Lung (tissue), 12 donors: Measurements from ENCODE around the gene ASS1. TPM values are rescaled to one million over a fixed set of nuclear protein-coding genes. Genes with fewer than 3 reads are reported as not detected.

ENCODE experiments used
- ATAC-seq: fragments of 200-7000 bp; cut with Tn5 transposase; one replicate; pipeline ENCODE4 v1.9.1; 2020; ENCODE audit warnings: moderate number of reproducible peaks; ENCODE audit not compliant: insufficient read depth, low FRiP score
- DNase-seq, 3 donors: peaks; one replicate each; pipeline ENCODE4 v3.0.0-alpha.2; 2013 to 2017
- H3K27ac ChIP-seq, 2 donors: one replicate each; pipeline ENCODE4 v1.5.1; 2013; ENCODE audit warnings: mild to moderate bottlenecking in 2 of 2, moderate library complexity in 2 of 2, control low read depth in 1 of 2, inconsistent platforms in 1 of 2, low read depth in 1 of 2, low read length in 1 of 2
- H3K27me3 ChIP-seq, 3 donors: one replicate each; pipeline ENCODE4 v1.5.1; 2013; ENCODE audit warnings: low read length in 2 of 3; ENCODE audit not compliant: control insufficient read depth in 3 of 3, insufficient read depth in 3 of 3
- H3K36me3 ChIP-seq, 4 donors: one replicate each; pipeline ENCODE4 v1.5.1; 2013; ENCODE audit warnings: low read length in 4 of 4, mild to moderate bottlenecking in 1 of 4, moderate library complexity in 1 of 4; ENCODE audit not compliant: control insufficient read depth in 4 of 4, insufficient read depth in 4 of 4
- H3K4me1 ChIP-seq, 5 donors: one replicate each; pipeline ENCODE4 v1.5.1; 2013; ENCODE audit warnings: low read length in 5 of 5, mild to moderate bottlenecking in 2 of 5, moderate library complexity in 1 of 5; ENCODE audit not compliant: control insufficient read depth in 5 of 5, insufficient read depth in 5 of 5
- H3K4me3 ChIP-seq: one replicate; pipeline ENCODE4 v1.5.1; 2013; ENCODE audit warnings: mild to moderate bottlenecking, control low read depth, moderate library complexity
- H3K9ac ChIP-seq, 2 donors: one replicate each; pipeline ENCODE4 v1.5.1; 2013; ENCODE audit warnings: low read length in 2 of 2, control low read depth in 1 of 2; ENCODE audit not compliant: insufficient read depth in 1 of 2
- H3K9me3 ChIP-seq, 4 donors: one replicate each; pipeline ENCODE4 v1.5.1; 2013; ENCODE audit warnings: low read length in 3 of 4, mild to moderate bottlenecking in 1 of 4, moderate library complexity in 1 of 4; ENCODE audit not compliant: control insufficient read depth in 4 of 4, insufficient read depth in 3 of 4
- WGBS, 2 donors: extraction: QIAGEN DNeasy Blood & Tissue Kit; methylation state at CpG; one replicate each; pipeline ENCODE4 v1.1.7; 2013; 5-methylcytosine and 5-hydroxymethylcytosine counted together
- polyA plus RNA-seq, 2 donors: library from polyadenylated mRNA; stranded (reverse); fragments of 200-250 nt; gene quantifications; one replicate each; pipeline ENCODE4 v1.2.1, GENCODE V29; 2013
- total RNA-seq, 2 donors: library from RNA; depleted of rRNA in 1 of 2; stranded (reverse); fragments of >200 nt in 1 of 2; gene quantifications; one replicate each; pipeline ENCODE4 v1.2.1, GENCODE V29; 2014 to 2021
- TF ChIP-seq, protein P1 (sequence below): IDR thresholded peaks from 2 replicates; pipeline ENCODE4 v1.5.1; 2012; ENCODE audit warnings: mild to moderate bottlenecking; ENCODE audit errors: control extremely low read depth, extremely low read depth
- donor health status: control.
- donor health status: control.
- donor health status: Bipolar disorder and iron deficiency.
- donor health status: healthy.
- donor health status: DM: yes; HTN: yes; CAD: no.

Gene ASS1
- total and polyA plus RNA-seq, 4 donors = 51.2 to 165 (median 112) TPM

GRCh38 chr9:130526854-130527650 lies 82.3 kb downstream of the ASS1 start:
- TF ChIP-seq, protein P1, sequence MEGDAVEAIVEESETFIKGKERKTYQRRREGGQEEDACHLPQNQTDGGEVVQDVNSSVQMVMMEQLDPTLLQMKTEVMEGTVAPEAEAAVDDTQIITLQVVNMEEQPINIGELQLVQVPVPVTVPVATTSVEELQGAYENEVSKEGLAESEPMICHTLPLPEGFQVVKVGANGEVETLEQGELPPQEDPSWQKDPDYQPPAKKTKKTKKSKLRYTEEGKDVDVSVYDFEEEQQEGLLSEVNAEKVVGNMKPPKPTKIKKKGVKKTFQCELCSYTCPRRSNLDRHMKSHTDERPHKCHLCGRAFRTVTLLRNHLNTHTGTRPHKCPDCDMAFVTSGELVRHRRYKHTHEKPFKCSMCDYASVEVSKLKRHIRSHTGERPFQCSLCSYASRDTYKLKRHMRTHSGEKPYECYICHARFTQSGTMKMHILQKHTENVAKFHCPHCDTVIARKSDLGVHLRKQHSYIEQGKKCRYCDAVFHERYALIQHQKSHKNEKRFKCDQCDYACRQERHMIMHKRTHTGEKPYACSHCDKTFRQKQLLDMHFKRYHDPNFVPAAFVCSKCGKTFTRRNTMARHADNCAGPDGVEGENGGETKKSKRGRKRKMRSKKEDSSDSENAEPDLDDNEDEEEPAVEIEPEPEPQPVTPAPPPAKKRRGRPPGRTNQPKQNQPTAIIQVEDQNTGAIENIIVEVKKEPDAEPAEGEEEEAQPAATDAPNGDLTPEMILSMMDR = no peak
- no peak overlapping the region for H3K27ac ChIP-seq
- H3K36me3 ChIP-seq = no peaks in the 10 kb centered on the region
- H3K27me3 ChIP-seq = peaks cover 0 to 13% (median 0%) of the 10 kb centered on the region in 3 donors
- H3K9me3 ChIP-seq = peaks cover 0 to 2% (median 0%) of the 10 kb centered on the region in 4 donors
- H3K4me1 ChIP-seq = no peaks in the 10 kb centered on the region
- 76 to 84% methylated on average over 31 of the region's 31 CpGs for WGBS, 2 donors
- H3K4me3 ChIP-seq = no peak overlapping the region
- ATAC-seq = no peak
- H3K9ac ChIP-seq = no peak overlapping the region
- DNase-seq = no peak

DNA sequence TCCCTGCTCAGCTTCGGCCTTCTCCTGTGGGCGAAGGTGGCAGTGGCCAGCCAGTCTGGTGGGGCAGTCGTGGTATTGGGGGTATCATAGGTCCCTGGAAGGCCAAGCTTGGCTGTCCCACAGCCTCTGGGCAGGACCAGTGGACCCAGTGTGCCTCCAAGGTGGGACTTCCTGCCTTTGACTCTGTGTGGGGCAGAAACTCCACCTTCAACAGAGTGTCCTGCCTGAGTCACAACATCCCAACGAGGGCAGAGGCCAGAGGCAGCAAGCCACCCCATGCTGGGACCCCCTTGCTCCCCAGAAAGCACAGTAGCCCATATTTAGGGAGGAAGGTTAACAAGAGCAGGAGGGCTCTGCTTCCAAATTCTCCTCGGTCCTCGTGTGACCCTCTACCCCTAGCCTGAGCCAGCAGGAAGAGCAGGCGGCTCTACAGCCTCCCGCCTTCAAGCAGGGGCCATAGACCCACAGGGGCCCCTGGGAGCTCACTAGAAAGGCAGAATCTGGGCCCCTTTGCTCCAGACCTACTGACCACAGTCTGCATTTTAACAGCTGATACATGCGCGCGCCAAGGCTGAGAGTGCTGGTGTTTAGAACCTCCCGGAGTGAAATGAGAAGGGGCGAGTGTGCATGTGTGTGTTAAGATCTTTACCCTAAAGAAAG lies 83.0 kb downstream of the ASS1 start:
- TF ChIP-seq, protein P1 = no peak
- H3K4me3 ChIP-seq = no peak overlapping the region
- ATAC-seq (no peak), DNase-seq (no peak)
- H3K9me3 ChIP-seq = peaks cover 0 to 2% (median 0%) of the 10 kb centered on the region in 4 donors
- no peaks in the 10 kb centered on the region for H3K36me3 ChIP-seq
- 78 to 84% methylated on average over 13 of the region's 13 CpGs for WGBS, 2 donors
- no peak overlapping the region for H3K27ac ChIP-seq
- H3K9ac ChIP-seq = no peak overlapping the region
- peaks cover 0 to 13% (median 0%) of the 10 kb centered on the region in 3 donors for H3K27me3 ChIP-seq
- H3K4me1 ChIP-seq = no peaks in the 10 kb centered on the region

GRCh38 chr9:130528674-130529073 lies 83.9 kb downstream of the ASS1 start:
- no peak for ATAC-seq
- Histone ChIP-seq H3K27ac (no peak overlapping the region), H3K9ac (no peak overlapping the region), H3K4me3 (no peak overlapping the region), H3K36me3 (no peaks in the 10 kb centered on the region), H3K27me3 (peaks cover 0 to 13% (median 0%) of the 10 kb centered on the region in 3 donors), H3K9me3 (no peaks in the 10 kb centered on the region), H3K4me1 (no peaks in the 10 kb centered on the region)
- DNase-seq = no peak
- TF ChIP-seq, protein P1 = no peak
- 77 to 83% methylated on average over 8 of the region's 8 CpGs for WGBS, 2 donors
